ENCODE results near the gene LRIG3.
"Not testable (repeated sequence)": the region's sequence is repeated elsewhere in the genome, so short reads cannot be mapped to it uniquely, and the experiment has no call there.

Gene LRIG3

GRCh38 chr12:58858030-58858429 is 62.3 kb downstream of the LRIG3 start:
- no peak for DNase-seq (ENCODE audit: low spot score)
- H3K14ac ChIP-seq (ENCODE audit: low read length) = no peak overlapping the region
- H3K79me1 ChIP-seq (ENCODE audit: low read depth, low read length) = no peaks in the 10 kb centered on the region
- no peak overlapping the region for H3K18ac ChIP-seq (ENCODE audit: low read length)
- H2BK5ac ChIP-seq (ENCODE audit: low read length) = no peak overlapping the region
- no peak overlapping the region for H3K27ac ChIP-seq (replicated peaks; ENCODE audit: low read length)
- H2BK12ac ChIP-seq (ENCODE audit: low read length) = no peak overlapping the region
- H2AFZ ChIP-seq (ENCODE audit: low read length) = no peak overlapping the region
- no peaks in the 10 kb centered on the region for H3K27me3 ChIP-seq (ENCODE audit: control insufficient read depth in 3 of 3, insufficient read depth in 3 of 3, low read depth in 1 of 3, low read length in 3 of 3)
- H3K4me3 ChIP-seq (ENCODE audit: low read length in 2 of 2) = no peak overlapping the region
- WGBS, 2 donors (ENCODE audit: extremely low coverage in 2 of 2, insufficient read length in 2 of 2, insufficient replicate concordance in 1 of 2) = 100% methylated on average over 2 of the region's 5 CpGs; no CpG with 5 or more reads in 1 of the 2 donors
- H2BK120ac ChIP-seq (ENCODE audit: low read depth, low read length) = no peak overlapping the region
- no peak overlapping the region for H2AK5ac ChIP-seq (ENCODE audit: low read depth, low read length)
- no peaks in the 10 kb centered on the region for H3K9me3 ChIP-seq (replicated peaks in 1 of 2; ENCODE audit: control insufficient read depth in 2 of 2, insufficient read depth in 1 of 2, low read depth in 1 of 2, low read length in 2 of 2)
- H3K4me2 ChIP-seq (ENCODE audit: insufficient read depth, low read length, poor library complexity, severe bottlenecking) = no peak overlapping the region
- H3K23ac ChIP-seq (ENCODE audit: low read depth, low read length, poor library complexity) = no peak overlapping the region
- H2BK15ac ChIP-seq (ENCODE audit: low read length) = no peak overlapping the region
- no peaks in the 10 kb centered on the region for H3K36me3 ChIP-seq (replicated peaks in 1 of 2; ENCODE audit: control insufficient read depth in 2 of 2, insufficient read depth in 2 of 2, low read length in 2 of 2)
- peaks cover 0 to 2% of the 10 kb centered on the region in 2 donors for H3K4me1 ChIP-seq (ENCODE audit: control insufficient read depth in 2 of 2, insufficient read depth in 1 of 2, low read depth in 1 of 2, low read length in 2 of 2)
- H4K8ac ChIP-seq (ENCODE audit: low read depth, low read length) = no peak overlapping the region
- H3K9ac ChIP-seq (ENCODE audit: low read depth, low read length, poor library complexity) = no peak overlapping the region
- H3K4ac ChIP-seq (ENCODE audit: low read length) = no peak overlapping the region
- no peak overlapping the region for H4K91ac ChIP-seq (ENCODE audit: low read depth, low read length, poor library complexity)

- not testable (repeated sequence) for H3K36me3 ChIP-seq (replicated peaks in 1 of 2; ENCODE audit: control insufficient read depth in 2 of 2, insufficient read depth in 2 of 2, low read length in 2 of 2); H3K79me1 ChIP-seq (ENCODE audit: low read depth, low read length); H3K18ac ChIP-seq (ENCODE audit: low read length); H2BK12ac ChIP-seq (ENCODE audit: low read length); H3K23ac ChIP-seq (ENCODE audit: low read depth, low read length, poor library complexity); H2AK5ac ChIP-seq (ENCODE audit: low read depth, low read length); H4K91ac ChIP-seq (ENCODE audit: low read depth, low read length, poor library complexity); H2BK120ac ChIP-seq (ENCODE audit: low read depth, low read length); H2AFZ ChIP-seq (ENCODE audit: low read length); H3K9ac ChIP-seq (ENCODE audit: low read depth, low read length, poor library complexity); H3K4me3 ChIP-seq (ENCODE audit: low read length in 2 of 2); H3K9me3 ChIP-seq (replicated peaks in 1 of 2; ENCODE audit: control insufficient read depth in 2 of 2, insufficient read depth in 1 of 2, low read depth in 1 of 2, low read length in 2 of 2); H3K4me2 ChIP-seq (ENCODE audit: insufficient read depth, low read length, poor library complexity, severe bottlenecking); H2BK5ac ChIP-seq (ENCODE audit: low read length); H3K4me1 ChIP-seq (ENCODE audit: control insufficient read depth in 2 of 2, insufficient read depth in 1 of 2, low read depth in 1 of 2, low read length in 2 of 2); H4K8ac ChIP-seq (ENCODE audit: low read depth, low read length); DNase-seq (ENCODE audit: low spot score); H3K27me3 ChIP-seq (ENCODE audit: control insufficient read depth in 3 of 3, insufficient read depth in 3 of 3, low read depth in 1 of 3, low read length in 3 of 3); H3K27ac ChIP-seq (replicated peaks; ENCODE audit: low read length); H3K4ac ChIP-seq (ENCODE audit: low read length); H3K14ac ChIP-seq (ENCODE audit: low read length); H2BK15ac ChIP-seq (ENCODE audit: low read length)
- WGBS, 2 donors (ENCODE audit: extremely low coverage in 2 of 2, insufficient read length in 2 of 2, insufficient replicate concordance in 1 of 2) = no CpG with 5 or more reads among the region's 1 CpG
Observed at GRCh38 chr12:58857206-58857605, 63.1 kb downstream of the LRIG3 start.

GRCh38 chr12:58855630-58856029 is 64.7 kb downstream of the LRIG3 start:
- H3K27ac ChIP-seq (replicated peaks; ENCODE audit: low read length); H4K91ac ChIP-seq (ENCODE audit: low read depth, low read length, poor library complexity); H3K4ac ChIP-seq (ENCODE audit: low read length); H3K23ac ChIP-seq (ENCODE audit: low read depth, low read length, poor library complexity); H3K4me2 ChIP-seq (ENCODE audit: insufficient read depth, low read length, poor library complexity, severe bottlenecking); H3K27me3 ChIP-seq (ENCODE audit: control insufficient read depth in 3 of 3, insufficient read depth in 3 of 3, low read depth in 1 of 3, low read length in 3 of 3); H2AFZ ChIP-seq (ENCODE audit: low read length); H3K9me3 ChIP-seq (replicated peaks in 1 of 2; ENCODE audit: control insufficient read depth in 2 of 2, insufficient read depth in 1 of 2, low read depth in 1 of 2, low read length in 2 of 2); H3K4me1 ChIP-seq (ENCODE audit: control insufficient read depth in 2 of 2, insufficient read depth in 1 of 2, low read depth in 1 of 2, low read length in 2 of 2); H3K14ac ChIP-seq (ENCODE audit: low read length); H4K8ac ChIP-seq (ENCODE audit: low read depth, low read length); H3K18ac ChIP-seq (ENCODE audit: low read length); H2AK5ac ChIP-seq (ENCODE audit: low read depth, low read length); H2BK15ac ChIP-seq (ENCODE audit: low read length); H2BK12ac ChIP-seq (ENCODE audit: low read length); H3K79me1 ChIP-seq (ENCODE audit: low read depth, low read length); H2BK5ac ChIP-seq (ENCODE audit: low read length); H3K9ac ChIP-seq (ENCODE audit: low read depth, low read length, poor library complexity); H2BK120ac ChIP-seq (ENCODE audit: low read depth, low read length); H3K4me3 ChIP-seq (ENCODE audit: low read length in 2 of 2); DNase-seq (ENCODE audit: low spot score); H3K36me3 ChIP-seq (replicated peaks in 1 of 2; ENCODE audit: control insufficient read depth in 2 of 2, insufficient read depth in 2 of 2, low read length in 2 of 2): not testable (repeated sequence)
- no CpG with 5 or more reads among the region's 5 CpGs for WGBS, 2 donors (ENCODE audit: extremely low coverage in 2 of 2, insufficient read length in 2 of 2, insufficient replicate concordance in 1 of 2)

- Histone ChIP-seq H2BK120ac (ENCODE audit: low read depth, low read length) (no peak overlapping the region), H3K18ac (ENCODE audit: low read length) (no peak overlapping the region), H4K8ac (ENCODE audit: low read depth, low read length) (no peak overlapping the region), H3K4me2 (ENCODE audit: insufficient read depth, low read length, poor library complexity, severe bottlenecking) (no peak overlapping the region), H2BK12ac (ENCODE audit: low read length) (no peak overlapping the region), H3K23ac (ENCODE audit: low read depth, low read length, poor library complexity) (no peak overlapping the region), H3K4me3 (ENCODE audit: low read length in 2 of 2) (no peak overlapping the region), H3K36me3 (replicated peaks in 1 of 2; ENCODE audit: control insufficient read depth in 2 of 2, insufficient read depth in 2 of 2, low read length in 2 of 2) (no peaks in the 10 kb centered on the region), H3K4ac (ENCODE audit: low read length) (no peak overlapping the region), H2BK15ac (ENCODE audit: low read length) (no peak overlapping the region), H3K14ac (ENCODE audit: low read length) (no peak overlapping the region), H2AFZ (ENCODE audit: low read length) (no peak overlapping the region), H3K79me1 (ENCODE audit: low read depth, low read length) (no peaks in the 10 kb centered on the region), H3K27me3 (ENCODE audit: control insufficient read depth in 3 of 3, insufficient read depth in 3 of 3, low read depth in 1 of 3, low read length in 3 of 3) (no peaks in the 10 kb centered on the region), H3K9me3 (replicated peaks in 1 of 2; ENCODE audit: control insufficient read depth in 2 of 2, insufficient read depth in 1 of 2, low read depth in 1 of 2, low read length in 2 of 2) (no peaks in the 10 kb centered on the region), H3K9ac (ENCODE audit: low read depth, low read length, poor library complexity) (no peak overlapping the region), H2BK5ac (ENCODE audit: low read length) (no peak overlapping the region), H2AK5ac (ENCODE audit: low read depth, low read length) (no peak overlapping the region), H3K27ac (replicated peaks; ENCODE audit: low read length) (no peak overlapping the region), H4K91ac (ENCODE audit: low read depth, low read length, poor library complexity) (no peak overlapping the region), H3K4me1 (ENCODE audit: control insufficient read depth in 2 of 2, insufficient read depth in 1 of 2, low read depth in 1 of 2, low read length in 2 of 2) (no peaks in the 10 kb centered on the region)
- no CpG with 5 or more reads among the region's 3 CpGs for WGBS, 2 donors (ENCODE audit: extremely low coverage in 2 of 2, insufficient read length in 2 of 2, insufficient replicate concordance in 1 of 2)
- no peak for DNase-seq (ENCODE audit: low spot score)
Observed at GRCh38 chr12:58850826-58851225, 69.5 kb downstream of the LRIG3 start.
